GM19395 (cell line): ENCODE measurements around the gene KRTAP5-9.
"Not testable (repeated sequence)": the region's sequence is repeated elsewhere in the genome, so short reads cannot be mapped to it uniquely, and the experiment has no call there.

Source experiments
- ATAC-seq: cut with Tn5 transposase; IDR thresholded peaks from one replicate; pipeline ENCODE4 v1.9.1; 2021; ENCODE audit warnings: mild to moderate bottlenecking, moderate library complexity; ENCODE audit not compliant: unreplicated experiment

Gene KRTAP5-9

DNA sequence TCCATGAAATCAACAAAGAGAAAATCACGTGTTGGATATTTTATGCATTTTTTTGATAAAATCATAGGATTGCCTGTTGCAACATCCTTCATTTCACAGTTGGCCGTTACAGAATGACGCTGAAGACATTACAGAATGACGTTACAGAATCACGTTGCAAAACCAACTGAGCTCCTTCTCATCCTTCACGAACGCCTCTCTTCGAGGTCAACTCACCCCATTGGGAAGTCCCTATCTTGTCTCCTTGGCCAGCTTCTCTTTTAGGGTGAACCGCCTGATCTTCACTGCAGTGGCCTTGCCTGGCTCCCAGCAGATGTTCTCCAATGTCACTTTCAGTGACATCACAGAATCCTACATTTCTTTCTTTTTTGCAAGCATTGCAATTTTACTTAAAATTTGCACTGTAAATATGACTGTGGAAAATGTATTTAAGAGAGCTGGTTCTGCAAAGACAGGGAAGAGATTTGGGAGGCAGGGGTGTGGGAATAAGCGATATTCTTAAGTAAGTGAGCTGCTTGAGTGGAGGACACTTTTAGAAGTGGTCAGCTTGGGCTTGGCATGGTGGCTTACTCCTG, 16.1 kb upstream of the KRTAP5-9 start:
- ATAC-seq = no peak

DNA sequence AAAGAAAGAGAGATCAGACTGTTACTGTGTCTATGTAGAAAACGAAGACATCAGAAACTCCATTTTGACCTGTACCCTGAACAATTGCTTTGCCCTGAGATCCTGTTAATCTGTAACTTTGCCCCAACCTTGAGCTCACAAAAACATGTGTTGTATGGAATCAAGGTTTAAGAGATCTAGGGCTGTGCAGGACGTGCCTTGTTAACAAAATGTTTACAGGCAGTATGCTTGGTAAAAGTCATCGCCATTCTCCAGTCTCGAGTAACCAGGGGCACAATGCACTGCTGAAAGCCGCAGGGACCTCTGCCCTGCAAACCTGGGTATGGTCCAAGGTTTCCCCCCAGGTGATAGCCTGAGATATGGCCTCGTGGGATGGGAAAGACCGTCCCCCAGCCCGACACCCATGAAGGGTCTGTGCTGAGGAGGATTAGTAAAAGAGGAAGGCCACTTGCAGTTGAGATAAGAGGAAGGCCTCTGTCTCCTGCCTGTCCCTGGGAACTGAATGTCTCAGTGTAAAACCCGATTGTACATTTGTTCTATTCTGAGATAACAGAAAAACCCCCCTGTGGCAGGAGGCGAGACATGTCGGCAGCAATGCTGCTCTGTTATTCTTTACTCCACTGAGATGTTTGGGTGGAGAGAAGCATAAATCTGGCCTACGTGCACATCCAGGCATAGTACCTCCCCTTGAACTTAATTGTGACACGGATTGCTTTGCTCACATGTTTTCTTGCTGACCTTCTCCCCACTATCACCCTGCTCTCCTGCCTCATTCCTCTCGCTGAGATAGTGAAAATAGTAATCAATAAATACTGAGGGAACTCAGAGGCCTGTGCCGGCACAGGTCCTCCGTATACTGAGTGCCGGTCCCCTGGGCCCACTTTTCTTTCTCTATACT, 13.3 kb upstream of the KRTAP5-9 start:
- not testable (repeated sequence) for ATAC-seq

DNA sequence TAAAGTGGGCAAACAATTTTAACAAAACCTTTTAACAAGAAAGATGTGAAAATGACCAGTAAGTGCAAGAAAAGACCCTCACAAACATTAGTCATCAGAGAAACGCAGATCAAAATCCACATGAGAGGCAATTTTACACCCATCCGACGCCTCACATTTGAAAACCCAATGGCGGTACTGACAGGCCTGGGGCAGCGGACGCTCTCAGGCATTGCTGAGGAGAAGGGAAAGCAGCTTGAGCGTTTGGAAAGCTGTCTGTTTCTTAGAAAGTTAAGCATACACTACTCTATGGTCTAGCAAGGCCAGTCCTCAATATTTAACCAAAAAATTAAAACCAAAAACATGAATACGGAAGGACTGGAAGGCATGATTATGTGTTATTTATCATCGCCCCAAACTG, 12.4 kb upstream of the KRTAP5-9 start:
- ATAC-seq = no peak

DNA sequence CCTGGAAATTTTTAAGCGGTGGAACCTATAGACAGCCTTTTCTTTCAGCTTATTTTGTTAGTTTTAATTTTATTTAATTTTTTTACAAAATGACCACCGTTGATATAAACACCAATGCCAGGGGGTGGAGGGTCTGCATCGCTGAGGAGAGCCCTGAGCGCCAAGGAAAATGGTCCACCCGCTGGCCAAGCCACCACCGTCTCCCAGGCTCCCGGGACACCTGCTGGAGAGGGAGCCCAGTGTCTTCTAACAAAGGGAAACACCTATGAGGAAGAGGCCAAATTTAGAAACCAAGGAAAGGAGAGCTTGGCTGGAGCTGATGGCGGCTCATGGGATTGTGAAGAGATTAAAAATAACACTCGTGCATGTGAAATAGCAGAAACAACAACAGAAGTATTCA, 10.7 kb upstream of the KRTAP5-9 start:
- no peak for ATAC-seq

DNA sequence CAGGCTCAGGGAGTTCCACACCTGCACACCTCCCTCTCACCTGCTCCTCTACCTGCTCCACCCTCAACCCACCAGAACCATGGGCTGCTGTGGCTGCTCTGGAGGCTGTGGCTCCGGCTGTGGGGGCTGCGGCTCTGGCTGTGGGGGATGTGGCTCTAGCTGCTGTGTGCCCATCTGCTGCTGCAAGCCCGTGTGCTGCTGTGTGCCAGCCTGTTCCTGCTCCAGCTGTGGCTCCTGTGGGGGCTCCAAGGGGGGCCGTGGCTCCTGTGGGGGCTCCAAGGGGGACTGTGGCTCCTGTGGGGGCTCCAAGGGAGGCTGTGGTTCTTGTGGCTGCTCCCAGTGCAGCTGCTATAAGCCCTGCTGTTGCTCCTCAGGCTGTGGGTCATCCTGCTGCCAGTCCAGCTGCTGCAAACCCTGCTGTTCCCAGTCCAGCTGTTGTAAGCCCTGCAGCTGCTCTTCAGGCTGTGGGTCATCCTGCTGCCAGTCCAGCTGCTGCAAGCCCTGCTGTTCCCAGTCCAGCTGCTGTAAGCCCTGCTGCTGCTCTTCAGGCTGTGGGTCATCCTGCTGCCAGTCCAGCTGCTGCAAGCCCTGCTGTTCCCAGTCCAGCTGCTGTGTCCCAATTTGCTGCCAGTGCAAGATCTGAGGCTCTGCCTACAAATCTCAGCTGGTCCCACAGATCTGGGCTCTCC, 10.1 kb upstream of the KRTAP5-9 start, which contains the start of gene KRTAP5-8:
KRTAP5-8 (plus strand) TSS at position 49 of the 689 bp plus-strand sequence; CDS start at position 80, 31 bp downstream.
- ATAC-seq = not testable (repeated sequence)

DNA sequence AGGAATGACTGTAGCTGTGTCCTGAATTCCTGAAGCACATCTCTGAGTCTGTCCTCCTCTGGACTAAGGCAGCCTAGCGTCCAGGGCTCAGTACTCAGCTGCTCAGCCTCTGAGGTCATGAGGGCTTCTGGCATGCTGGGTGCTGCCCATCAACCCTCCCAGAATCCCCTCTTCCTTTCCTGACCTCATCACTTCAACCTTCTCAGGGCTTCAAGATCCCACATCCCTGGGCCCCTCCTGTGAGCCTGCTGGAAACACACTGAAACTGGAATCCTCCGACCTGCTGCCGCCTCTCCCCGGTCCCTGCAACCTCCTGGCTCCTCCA, 9.6 kb upstream of the KRTAP5-9 start:
- no peak for ATAC-seq

DNA sequence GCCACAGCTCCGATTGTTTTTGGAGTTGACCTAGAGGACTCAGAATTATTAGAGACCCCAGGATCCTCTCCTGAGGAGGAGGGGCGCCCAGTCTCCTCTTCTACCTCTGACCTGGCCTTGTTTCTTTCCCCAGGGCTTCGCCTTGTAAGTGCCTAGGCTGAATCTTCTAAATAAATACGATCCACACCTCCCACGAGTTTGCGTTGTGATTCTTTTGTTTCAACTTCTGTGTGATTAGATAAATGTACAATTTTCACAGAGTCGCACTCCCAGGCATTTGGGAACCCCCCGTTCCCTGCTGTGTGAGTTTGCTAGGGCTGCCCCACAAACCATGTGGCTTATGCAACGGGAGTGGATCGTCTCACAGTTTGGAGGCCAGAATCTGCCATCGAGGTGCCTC, 9.2 kb upstream of the KRTAP5-9 start:
- ATAC-seq = no peak

DNA sequence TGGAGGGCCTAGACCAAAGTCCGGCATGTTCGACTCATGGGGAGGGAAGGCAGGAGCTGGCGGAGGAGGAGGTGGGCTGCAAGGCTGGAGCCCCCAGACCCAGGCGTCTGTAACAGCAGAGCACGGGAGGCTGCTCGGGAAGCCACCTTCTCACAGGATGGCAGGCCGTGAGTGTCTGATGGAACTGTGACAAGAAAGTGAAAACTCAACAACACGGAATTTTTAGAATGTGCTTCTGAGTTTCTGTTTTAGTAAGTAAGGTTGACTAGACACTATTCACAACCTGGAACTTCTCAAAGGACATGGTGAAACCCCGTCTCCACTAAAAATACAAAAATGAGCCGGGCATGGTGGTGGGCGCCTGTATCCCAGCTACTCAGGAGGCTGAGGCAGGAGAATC, 8.2 kb upstream of the KRTAP5-9 start:
- not testable (repeated sequence) for ATAC-seq

DNA sequence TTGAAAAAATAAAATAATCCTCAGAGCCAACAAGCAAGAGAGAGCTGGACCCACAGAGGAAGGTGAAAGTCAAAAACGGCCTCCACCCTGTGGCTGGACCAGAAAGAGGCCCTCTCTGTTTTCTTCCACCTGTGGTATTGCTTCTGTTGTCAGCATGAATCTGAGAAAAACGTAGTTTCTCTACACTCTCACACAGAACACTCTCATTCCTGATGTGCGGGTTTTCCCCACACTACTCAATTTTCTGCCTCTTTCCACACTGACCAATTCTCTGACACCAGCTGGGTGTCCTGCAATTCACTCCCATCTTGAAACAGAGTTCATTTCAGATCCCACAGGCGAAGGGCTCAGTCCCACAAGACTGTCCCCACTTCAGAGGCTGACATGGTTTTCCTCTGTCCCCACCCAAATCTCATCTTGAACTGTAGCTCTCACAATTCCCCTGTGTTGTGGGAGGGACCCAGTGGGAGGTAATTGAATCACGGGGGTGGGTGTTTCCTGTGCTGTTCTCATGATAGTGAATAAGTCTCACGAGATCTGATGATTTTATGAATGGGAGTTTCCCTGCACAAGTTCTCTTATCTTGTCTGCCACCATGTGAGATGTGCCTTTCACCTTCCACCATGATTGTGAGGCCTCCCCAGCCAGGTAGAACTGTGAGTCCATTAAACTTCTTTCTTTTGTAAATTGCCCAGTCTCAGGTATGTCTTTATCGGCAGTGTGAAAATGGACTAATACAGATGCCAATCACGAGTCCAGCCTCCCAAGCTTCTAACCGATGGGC, 7.5 kb upstream of the KRTAP5-9 start:
- ATAC-seq = not testable (repeated sequence)

DNA sequence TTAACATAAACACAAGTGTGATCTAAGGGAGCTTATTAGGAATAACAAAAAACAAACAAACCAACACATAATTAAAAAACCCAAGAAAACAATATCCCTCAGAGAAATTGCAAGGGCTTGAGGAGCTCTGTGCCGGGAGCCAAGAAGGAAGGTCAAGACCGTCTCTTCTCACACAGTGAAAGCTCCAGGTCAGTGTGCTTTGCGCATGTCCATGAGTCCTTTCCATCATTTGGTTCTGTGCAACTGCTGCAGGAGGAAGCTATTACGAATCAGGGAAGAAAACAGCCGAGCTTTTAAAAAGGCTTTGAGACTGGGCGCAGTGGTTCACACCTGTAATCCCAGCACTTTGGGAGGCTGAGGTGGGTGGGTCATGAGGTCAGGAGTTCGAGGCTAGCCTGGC, 5.8 kb upstream of the KRTAP5-9 start:
- ATAC-seq = no peak

DNA sequence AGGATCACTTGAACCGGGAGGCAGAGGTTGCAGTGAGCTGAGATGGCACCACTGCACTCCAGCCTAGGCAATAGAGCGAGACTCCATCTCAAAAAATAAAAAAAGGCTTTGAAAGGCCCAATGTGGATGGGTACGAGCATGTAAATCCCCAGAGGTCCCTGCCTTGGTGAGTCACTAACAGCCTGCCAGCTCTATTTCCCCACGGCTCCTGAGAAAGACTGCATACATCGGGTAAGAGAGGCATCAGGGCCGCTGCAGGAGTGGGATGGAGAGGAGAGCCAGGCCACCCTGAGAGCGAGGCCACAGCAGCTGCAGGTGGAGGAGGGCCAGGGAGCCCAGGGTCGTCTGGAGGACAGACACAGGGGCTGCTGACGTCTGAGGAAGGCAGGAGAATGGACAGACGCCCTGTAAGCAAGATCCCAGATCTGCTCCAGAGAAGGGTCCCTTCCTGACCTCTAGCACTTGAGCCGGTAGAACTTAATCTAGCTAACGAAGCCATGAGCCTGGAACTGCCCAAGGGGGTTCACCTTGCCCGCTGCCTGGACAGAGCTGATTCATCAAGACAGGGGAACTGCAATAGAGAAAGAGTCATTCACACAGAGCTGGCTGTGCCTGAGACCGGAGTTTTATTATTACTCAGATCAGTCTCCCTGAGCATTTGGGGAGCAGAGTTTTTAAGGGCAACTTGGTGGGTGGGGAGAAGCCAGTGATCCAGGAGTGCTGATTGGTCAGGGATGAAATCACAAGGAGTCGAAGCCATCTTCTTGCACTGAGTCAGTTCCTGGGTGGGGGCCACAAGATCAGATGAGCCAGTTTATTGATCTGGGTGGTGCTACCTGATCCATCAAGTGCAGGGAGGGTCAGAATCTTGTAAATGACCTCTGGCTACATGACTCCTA, 5.1 kb upstream of the KRTAP5-9 start:
- ATAC-seq = no peak

DNA sequence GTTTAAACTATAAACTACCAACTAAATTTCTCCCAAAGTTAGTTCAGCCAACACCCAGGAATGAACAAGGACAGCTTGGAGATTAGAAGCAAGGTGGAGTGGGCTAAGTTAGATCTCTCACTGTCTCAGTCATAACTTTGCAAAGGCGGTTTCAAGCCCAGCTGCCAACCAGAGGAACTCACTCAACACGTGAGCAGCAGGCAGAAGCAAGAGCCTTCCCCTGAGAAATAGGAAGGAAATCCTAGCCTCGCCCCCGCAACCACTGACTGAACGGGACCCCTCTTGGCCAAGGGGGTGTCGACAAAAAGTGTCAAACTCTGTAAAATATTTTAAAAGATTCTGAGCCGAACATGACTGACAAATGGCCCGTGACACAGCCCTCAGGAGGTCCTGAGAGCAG, 4.4 kb upstream of the KRTAP5-9 start:
- ATAC-seq = no peak

DNA sequence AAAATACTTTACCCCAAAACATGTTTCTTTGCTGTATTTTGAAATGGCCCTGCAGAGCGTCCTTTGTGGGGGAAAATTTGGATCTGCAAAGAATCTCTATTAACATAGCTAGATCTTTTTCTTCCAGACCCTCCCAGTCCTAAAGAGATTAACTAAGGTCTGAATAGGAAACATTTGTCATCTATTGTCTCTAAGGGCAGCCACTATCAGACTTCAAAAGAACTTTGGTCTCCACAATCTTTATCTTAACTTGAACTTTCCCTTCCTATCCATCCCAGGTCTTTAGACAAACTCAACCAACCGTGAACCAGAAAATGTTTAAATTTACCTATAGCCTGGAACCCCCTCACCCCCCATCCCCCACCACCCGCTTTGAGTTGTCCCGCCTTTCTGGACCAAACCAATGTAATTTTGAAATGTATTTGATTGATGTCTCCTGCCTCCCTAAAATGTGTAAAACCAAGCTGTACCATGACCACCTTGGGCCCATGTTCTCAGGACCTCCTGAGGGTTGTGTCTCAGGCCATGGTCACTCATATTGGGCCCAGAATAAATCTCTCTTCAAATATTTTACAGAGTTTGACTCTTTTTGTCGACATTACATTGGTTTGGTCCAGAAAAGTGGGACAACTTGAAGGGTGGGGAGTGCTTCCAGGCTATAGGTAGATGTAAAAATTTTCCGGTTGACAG, 3.5 kb upstream of the KRTAP5-9 start:
- no peak for ATAC-seq

DNA sequence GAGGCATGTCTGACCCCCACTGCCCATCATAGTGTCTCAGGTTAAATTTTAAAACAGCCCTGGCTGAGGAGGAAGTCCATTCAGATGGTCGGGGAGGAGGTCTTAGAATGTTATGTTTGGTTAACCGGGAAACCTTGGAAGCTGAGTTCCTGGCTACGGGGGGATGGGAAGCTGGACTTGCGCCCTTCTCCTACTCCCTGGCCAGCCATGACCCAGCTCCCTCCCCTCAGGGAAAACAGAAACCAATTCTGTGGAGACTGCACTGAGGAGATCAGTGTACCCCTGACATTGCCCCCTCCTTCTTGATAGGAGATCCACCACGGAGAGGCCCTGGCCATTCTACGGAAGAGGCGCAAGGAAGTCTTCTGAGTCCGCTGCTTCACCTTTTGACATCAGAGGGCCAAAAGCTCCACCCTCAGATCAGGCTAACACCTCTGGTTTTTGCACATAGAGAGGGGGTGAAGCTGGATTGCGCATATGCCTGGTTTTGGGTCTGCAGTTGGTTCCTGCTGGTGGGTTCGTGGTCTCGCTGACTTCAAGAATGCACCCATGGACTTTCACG, 2.7 kb upstream of the KRTAP5-9 start:
- ATAC-seq = no peak

DNA sequence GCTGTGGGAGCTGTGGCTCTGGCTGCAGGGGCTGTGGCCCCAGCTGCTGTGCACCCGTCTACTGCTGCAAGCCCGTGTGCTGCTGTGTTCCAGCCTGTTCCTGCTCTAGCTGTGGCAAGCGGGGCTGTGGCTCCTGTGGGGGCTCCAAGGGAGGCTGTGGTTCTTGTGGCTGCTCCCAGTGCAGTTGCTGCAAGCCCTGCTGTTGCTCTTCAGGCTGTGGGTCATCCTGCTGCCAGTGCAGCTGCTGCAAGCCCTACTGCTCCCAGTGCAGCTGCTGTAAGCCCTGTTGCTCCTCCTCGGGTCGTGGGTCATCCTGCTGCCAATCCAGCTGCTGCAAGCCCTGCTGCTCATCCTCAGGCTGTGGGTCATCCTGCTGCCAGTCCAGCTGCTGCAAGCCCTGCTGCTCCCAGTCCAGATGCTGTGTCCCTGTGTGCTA, 514 bp downstream of the KRTAP5-9 start:
- no peak for ATAC-seq

DNA sequence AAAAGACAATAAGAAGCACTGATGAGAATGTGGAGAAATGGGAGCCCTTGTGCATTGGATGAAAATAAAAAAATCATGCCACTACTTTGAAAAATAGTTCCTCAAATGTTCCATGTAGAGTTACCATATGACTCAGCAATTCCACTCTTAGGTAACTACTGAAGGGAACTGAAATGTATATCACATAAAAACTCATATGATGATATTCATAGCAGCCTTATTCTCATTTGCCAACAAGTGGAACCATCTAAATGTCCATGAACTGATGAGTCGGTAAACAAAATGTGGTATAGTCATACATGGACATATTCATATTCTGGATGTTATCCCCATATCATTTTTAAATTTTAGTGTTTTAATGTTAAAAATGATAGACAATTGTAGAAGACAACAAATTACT, 3.5 kb downstream of the KRTAP5-9 start:
- ATAC-seq = no peak

DNA sequence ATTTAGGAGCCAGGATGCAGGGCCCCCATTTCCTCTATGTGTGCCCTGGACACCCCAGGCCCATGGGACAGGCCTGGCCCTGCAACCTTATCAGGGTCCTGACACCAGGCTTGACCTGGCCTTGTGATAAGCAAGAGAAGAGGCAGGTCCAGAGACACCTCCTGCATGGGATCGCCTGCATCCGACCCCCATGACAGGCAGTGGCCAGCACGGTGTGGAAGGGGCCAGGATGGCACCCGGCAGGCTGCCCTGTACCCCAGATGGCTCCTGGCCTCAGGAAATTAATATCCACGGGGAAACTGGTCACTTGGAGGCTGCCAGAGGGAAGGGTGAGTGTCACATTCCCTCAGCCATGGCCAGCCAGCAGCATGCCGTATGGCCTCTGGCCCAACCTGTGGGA, 6.8 kb downstream of the KRTAP5-9 start:
- no peak for ATAC-seq

DNA sequence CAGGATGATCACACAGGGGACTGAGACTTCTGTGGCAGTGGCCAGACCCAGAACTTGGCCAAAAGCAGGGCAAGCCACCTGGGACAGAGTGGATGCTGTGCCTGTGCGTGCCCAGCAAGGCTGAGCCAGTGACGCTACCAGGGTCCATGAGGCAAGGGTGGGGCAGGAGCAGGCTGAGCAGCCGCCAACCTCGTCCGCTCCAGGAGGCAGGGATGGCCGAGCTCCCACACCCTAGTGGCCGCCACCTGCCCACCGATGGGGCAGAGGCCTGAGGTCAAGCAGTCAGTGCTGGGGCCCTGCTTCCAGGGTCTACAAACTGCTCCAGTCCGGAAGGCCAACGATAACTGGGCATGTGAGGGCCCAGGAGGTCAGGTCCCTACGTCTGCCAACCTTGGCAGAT, 7.3 kb downstream of the KRTAP5-9 start:
- no peak for ATAC-seq

DNA sequence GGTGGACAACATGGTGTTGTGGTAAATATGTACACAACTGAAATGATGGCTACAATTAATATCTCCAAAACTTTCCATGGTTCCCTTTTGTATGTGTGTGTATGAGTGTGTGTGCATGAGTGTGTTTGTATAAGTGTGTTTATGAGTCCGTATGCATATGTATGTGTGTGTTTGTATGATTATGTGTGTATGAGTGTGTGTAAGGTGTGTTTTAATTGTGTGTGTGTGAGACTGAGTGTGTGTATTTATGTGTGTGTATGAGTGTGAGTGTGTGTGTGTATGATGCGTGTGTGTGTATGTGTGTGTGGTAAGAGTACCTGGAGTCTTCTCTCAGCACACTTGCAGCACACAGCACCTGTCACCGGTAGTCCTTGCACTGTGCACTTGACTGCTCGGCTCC, 7.8 kb downstream of the KRTAP5-9 start:
- no peak for ATAC-seq
